Anterior cingulate cortex (tissue), 58 donors: Measurements from ENCODE around the gene PARD3.

ENCODE experiments used
- DNase-seq, 58 donors: peaks; one replicate each; lab custom pipeline; 2025; lab: John Stamatoyannopoulos, UW

PARD3 gene

DNA sequence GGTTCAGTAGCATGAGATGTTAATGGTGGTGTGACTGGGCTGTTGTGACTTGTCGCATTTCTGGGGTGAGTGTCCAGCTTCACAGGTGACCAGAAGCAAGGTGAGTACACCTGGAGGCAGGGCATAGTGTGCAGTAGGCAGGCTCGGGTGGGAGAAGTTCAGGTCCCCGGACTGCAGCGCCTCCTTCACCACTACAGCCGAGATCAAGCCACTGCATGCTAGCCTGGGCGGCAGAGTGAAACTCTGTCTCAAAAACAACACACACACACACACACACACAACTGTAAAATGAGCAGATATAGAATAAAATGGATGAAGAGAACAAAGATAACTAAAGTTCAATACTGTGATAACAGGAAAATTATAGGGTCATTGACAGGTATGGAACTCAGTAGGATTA, 11.1 kb upstream of the PARD3 start:
- DNase-seq = no peak

GRCh38 chr10:34825414-34825813, 10.3 kb upstream of the PARD3 start:
- DNase-seq = no peak

DNA sequence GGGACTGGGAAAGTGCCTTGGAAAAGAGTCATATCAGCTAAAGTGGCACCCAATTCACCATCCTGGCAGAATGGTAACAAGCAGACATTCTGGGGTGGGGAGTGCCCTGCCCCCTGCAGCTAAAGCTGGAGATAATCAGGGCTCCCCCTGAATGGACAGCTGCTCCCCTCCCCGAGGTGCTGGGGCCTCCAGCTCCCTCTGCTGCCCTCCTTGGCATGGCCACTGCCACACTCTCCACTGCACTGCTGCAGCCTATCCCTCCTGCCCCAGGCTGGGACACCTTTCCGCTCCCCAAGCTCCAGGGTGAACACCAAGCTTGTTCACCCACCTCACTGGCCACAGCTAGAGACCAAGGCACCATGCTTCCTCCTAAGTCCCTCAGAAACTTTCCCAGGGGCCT, 9.8 kb upstream of the PARD3 start:
- DNase-seq = no peak

- DNase-seq = no peak
These were observed 6.8 kb upstream of the PARD3 start for GRCh38 chr10:34821587-34822585.

DNA sequence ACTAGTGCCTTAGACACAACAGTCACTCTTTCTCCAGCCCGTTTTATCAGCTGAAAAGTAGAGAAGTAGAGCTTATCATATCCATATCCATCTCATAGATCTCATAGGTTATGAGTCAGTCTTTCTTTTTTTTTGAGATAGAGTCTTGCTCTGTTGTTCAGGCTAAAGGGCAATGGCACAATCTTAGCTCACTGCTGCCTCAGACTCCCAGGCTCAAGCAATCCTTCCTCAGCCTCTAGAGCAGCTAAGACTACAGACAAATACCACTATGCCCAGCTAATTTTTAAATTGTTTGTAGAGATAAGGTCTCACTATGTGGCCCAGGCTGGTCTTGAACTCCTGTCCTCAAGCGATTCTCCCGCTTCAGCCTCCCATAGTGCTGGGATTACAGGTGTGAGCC, 2.5 kb upstream of the PARD3 start:
- no peak for DNase-seq

DNA sequence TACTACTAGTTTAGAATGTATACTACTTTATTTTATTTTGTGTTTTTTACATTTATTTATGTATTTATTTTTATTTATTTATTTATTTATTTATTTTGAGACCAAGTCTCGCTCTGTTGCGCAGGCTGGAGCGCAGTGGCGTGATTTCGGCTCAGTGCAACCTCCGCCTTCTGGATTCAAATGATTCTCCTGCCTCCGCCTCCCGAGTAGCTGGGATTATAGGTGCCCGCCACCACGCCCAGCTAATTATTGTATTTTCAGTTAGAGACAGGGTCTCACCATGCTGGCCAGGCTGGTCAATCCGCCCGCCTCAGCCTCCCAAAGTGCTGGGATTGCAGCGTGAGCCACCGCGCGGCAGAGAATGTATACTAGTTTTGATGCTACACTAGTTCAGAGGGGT, 2.0 kb upstream of the PARD3 start:
- DNase-seq = no peak

DNA sequence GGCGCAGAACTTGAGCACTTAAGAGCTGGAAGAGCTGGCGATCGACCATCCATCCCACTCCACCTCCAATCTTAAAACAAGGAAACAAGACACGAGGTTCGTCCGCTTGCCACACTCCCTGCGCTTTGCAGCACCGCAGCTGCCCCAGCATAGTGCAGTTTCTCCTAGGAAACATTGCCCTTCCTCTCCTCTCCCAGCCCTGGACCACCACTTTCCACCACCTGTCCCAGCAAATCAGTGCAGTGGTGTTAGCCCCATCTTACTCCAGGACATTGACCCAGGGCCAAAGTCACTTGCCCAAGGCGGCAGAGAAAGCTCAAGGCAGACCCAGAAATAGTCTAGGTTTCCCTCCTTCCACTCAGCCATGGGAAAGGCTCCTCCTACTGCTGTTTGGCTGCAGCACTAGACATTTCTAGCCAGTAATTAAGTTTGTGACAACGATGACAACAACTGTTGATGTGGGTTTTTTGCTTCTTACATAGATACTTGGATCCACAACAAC, 1.5 kb upstream of the PARD3 start:
- DNase-seq = peak in 2 of 58 donors; percentile 4 to 22

GRCh38 chr10:34816085-34816496, 995 bp upstream of the PARD3 start:
- peak in 1 of 58 donors; percentile 42 for DNase-seq

GRCh38 chr10:34814913-34815184, 247 bp downstream of the PARD3 start:
- no peak for DNase-seq

DNA sequence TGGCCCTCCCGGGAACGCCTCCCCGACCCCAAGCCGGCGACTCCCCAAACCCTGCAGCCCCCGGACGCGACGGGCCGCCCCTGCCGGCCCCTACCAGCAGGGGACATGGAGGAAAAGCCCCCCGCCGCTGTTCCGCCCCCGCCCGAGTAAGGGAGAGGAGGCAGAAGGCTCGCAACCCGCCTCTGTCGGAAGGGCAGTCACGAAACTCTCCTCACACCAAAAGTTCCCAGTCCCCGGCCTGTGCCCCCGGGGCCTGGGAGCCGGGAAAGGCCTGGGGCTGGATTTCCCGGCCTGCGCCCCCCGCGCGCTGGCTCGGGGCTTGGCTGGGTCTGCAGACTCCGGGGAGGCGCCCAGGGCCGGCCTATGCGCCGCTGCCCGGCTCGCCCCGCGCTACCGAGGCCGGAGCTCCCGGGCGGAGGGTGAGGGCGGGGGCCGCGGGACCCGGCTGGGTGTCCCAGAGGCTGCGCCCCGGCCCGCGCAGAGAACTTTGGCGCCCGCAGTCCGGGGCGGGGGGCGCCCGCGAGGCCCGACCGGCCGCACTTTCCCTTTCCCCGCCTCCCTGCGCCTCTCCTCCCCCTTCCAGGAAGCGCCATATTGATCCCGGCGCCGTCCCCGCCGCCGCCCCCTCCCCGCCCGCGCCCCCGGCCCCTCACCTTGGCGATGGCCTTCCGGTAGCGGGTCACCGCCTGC, 728 bp downstream of the PARD3 start:
- peak in 23 of 58 donors; percentile 5 to 51 (median 17) for DNase-seq

- DNase-seq = peak in 3 of 58 donors; percentile 13 to 50 (median 14)
These were observed 1.4 kb downstream of the PARD3 start for GRCh38 chr10:34813626-34814222.

DNA sequence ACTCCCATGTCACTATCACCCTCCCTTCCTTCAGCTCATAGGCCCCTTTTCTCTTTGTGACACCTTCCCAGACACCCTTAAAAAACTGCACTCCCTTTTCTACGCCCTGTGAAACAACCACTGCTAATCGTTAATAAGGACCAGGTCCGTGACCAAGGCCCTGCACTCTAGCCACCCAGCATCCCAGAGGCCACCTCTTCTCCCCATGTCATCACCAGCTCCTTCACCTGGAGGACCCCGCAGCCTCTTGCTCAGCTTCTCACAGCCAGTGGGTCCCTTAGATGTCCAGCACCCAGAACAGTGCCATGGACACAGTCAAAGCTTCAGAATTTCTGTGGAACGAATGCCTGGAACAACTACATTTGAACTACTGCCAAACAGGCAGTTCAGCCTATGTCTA, 2.3 kb downstream of the PARD3 start:
- no peak for DNase-seq

- DNase-seq = no peak
These were observed 3.1 kb downstream of the PARD3 start for GRCh38 chr10:34811968-34812514.

DNA sequence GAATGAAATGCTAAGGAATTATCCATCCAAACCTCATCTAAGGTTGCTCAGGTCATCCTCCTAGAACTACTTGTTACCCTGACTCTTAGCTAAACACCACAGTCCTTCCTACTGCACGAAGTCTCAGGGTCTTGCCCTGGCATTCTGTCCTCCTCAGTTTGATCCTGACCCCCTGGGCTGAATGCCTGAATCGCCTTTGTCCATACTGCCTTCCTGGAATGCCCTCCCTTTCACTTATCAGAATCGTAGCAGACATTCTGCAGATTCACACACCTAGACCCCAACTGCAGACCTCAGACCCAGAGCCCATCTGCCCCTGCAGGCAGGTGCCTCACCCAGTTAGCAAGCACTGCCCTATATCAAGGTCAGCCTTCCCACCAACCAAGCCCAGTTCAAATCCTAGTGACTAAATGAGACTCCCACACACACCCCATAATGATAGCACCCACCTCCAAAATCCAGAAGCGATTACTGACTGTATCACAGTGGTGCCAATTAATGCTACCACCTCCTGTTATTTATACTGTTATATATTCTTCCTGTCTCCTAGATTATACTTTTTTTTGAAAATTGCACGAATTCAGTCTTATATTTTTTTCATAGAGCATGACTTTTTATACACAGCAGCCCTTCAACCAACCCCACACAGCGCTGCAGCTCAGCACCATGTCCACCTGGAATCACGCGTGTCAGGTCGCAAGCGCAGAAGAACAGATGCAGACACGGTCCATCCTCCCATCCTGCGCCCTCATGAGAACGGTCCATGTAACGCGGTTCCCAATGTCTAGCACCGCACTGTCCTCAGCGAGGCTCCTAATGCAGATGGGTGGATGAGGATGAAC, 3.7 kb downstream of the PARD3 start:
- no peak for DNase-seq

DNA sequence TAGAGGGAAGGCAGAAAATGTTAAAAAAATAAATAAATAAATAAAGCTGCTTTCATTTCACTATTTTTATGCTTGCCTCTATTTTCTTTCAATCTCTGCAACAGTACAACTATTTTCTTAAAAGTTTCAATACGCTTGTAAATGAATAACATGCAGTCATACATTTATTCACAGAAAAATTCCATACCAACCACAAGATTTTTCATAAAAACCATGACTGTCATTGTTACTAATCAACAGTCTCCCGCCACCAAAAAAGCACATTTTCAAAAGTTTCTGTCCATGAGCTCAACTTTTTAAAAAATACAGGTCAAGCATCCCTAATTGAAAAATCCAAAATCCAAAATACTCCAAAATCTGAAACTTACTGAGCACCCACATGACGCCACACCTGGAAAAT, 5.3 kb downstream of the PARD3 start:
- DNase-seq = no peak

- peak in 45 of 58 donors; percentile 6 to 82 (median 36) for DNase-seq
These were observed 6.0 kb downstream of the PARD3 start for GRCh38 chr10:34808801-34809745.

- no peak for DNase-seq
These were observed 6.8 kb downstream of the PARD3 start for GRCh38 chr10:34808336-34808735.

- DNase-seq = no peak
These were observed 10.8 kb downstream of the PARD3 start for GRCh38 chr10:34804306-34804705.

DNA sequence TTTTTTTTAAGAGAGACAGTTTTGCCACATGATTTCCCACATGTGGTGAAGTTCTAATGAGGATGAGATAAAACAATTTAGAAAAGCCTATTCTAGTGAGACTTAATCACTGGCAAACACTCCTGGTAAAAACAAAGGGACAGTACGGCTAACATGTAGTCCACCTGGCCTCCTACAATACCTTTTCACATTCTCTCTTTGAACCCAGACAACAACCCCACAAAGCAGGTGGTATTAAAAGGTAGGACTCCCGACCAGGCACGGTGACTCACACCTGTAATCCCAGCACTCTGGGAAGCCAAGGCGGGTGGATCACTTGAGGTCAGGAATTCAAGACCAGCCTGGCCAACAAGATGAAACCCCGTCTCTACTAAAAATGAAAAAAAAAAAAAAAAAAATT, 12.4 kb downstream of the PARD3 start:
- no peak for DNase-seq
